PC-9 (cell line): Measurements from ENCODE around the gene SIM2. TPM values are rescaled to one million over a fixed set of nuclear protein-coding genes. Genes with fewer than 3 reads are reported as not detected.

Experiments
- BruUV-seq: library from RNA; stranded (reverse); fragments of 400-500 nt; replicated peaks from 2 replicates; lab custom pipeline; 2021; lab: Mats Ljungman, UMichigan
- CTCF ChIA-PET: fragments of 300-600 bp; sonication (Branson Sonifier 250); formaldehyde crosslinking; loops from one replicate; lab custom pipeline; 2022; ENCODE audit warnings: antibody characterized with exemption; lab: Charles Lee
- POLR2A ChIA-PET: fragments of 300-600 bp; sonication (Branson Sonifier 250); formaldehyde crosslinking; loops from one replicate; lab custom pipeline; 2022; ENCODE audit warnings: antibody characterized with exemption; ENCODE audit not compliant: unreplicated experiment; lab: Charles Lee
- DNase-seq, 2 experiments: peaks; one replicate each; pipeline versions ENCODE4 v3.0.0 to v3.0.0-alpha.2; 2015 to 2022; ENCODE audit warnings: mixed read lengths in 1 of 2
- H2AFZ ChIP-seq: fragments of 200-600 bp; sonication (generic); 2 replicates; pipeline ENCODE4 v1.8.1; 2017; ENCODE audit warnings: antibody characterized with exemption
- H3F3A ChIP-seq: fragments of 200-600 bp; sonication (generic); 2 replicates; pipeline ENCODE4 v1.8.1; 2017; ENCODE audit warnings: antibody characterized with exemption, mild to moderate bottlenecking, low read depth; ENCODE audit not compliant: insufficient read depth
- H3K27ac ChIP-seq: fragments of 200-600 bp; sonication (generic); 2 replicates; pipeline ENCODE4 v1.6.1; 2016; ENCODE audit warnings: mixed run types
- H3K27me3 ChIP-seq: fragments of 200-600 bp; sonication (generic); 2 replicates; pipeline ENCODE4 v1.6.1; 2016; ENCODE audit warnings: low read depth, mixed run types; ENCODE audit not compliant: insufficient read depth
- H3K36me3 ChIP-seq: fragments of 200-600 bp; sonication (generic); 2 replicates; pipeline ENCODE4 v1.6.1; 2016; ENCODE audit warnings: low read depth, mixed run types
- H3K4me1 ChIP-seq: fragments of 200-600 bp; sonication (generic); replicated peaks from 2 replicates; pipeline ENCODE4 v1.6.1; 2016; ENCODE audit warnings: mixed run types; ENCODE audit not compliant: insufficient read depth
- H3K4me2 ChIP-seq: fragments of 200-600 bp; sonication (generic); 2 replicates; pipeline ENCODE4 v1.6.1; 2017; ENCODE audit warnings: mixed run types
- H3K4me3 ChIP-seq: fragments of 200-600 bp; sonication (generic); 2 replicates; pipeline ENCODE4 v1.6.1; 2016; ENCODE audit warnings: mixed run types
- H3K79me2 ChIP-seq: fragments of 200-600 bp; sonication (generic); 2 replicates; pipeline ENCODE4 v1.6.1; 2017; ENCODE audit warnings: low read depth, mixed run types
- H3K9me2 ChIP-seq: fragments of 200-600 bp; sonication (generic); 2 replicates; pipeline ENCODE4 v1.8.1; 2017; ENCODE audit warnings: mild to moderate bottlenecking; ENCODE audit not compliant: insufficient read depth
- H3K9me3 ChIP-seq: fragments of 200-600 bp; sonication (generic); 2 replicates; pipeline ENCODE4 v1.8.1; 2016; ENCODE audit warnings: low read depth; ENCODE audit not compliant: insufficient read depth
- H4K20me1 ChIP-seq: fragments of 200-600 bp; sonication (generic); 2 replicates; pipeline ENCODE4 v1.8.1; 2017; ENCODE audit not compliant: insufficient read depth
- EZH2 ChIP-seq: fragments of 200-600 bp; sonication (generic); IDR thresholded peaks from 2 replicates; pipeline ENCODE4 v1.8.0; 2017; ENCODE audit warnings: antibody characterized with exemption, low read depth
- intact Hi-C: fragments of 100-400 bp; cut with micrococcal nuclease; formaldehyde crosslinking; loops from one replicate; pipeline ENCODE4 v1.10.0; 2022; ENCODE audit not compliant: unreplicated experiment
- total RNA-seq: library from RNA; stranded (reverse); gene quantifications from 2 replicates; pipeline ENCODE4 v1.2.3, GENCODE V29; 2021
- TF ChIP-seq, protein P1 (sequence below): fragments of 200-600 bp; sonication (generic); conservative IDR thresholded peaks from 2 replicates; pipeline ENCODE4 v1.6.1; 2017; ENCODE audit warnings: mixed run types, antibody characterized with exemption, mild to moderate bottlenecking, moderate library complexity

SIM2 gene
- total RNA-seq, 1 experiment from 2014 or later = 18.5 TPM

DNA sequence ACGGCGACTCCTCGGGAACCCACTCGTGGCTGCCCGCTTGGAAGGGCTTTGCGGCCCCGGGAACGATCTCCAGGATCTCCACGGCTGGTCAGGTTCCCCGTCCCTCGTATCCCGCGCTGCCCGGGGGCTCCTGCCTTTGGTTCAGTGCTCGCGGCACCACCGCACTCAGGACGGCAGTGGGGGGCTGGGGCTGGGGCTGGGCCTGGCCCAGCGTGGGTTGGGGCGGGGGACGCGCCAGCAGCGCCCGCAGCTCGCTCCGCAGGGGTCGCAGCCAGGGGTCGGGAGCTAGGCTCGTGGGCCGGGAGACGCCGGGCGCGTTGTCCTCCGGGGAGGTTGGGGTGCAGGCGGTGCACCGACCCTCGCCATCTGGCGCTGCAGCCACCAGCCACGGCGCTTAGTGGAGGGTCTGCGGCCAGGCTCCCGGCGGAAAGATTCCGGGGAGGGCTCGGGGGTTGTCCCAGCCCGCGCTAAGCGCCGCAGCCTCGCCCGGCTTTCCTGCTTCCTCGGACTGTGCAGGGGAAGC lies 8.9 kb downstream of the SIM2 start:
- H3K27me3 ChIP-seq = no peaks in the 10 kb centered on the region
- ChIA-PET POLR2A (no interaction called here), CTCF (no interaction called here)
- H3F3A ChIP-seq = no peaks in the 10 kb centered on the region
- no peak overlapping the region for H3K4me3 ChIP-seq
- no peak overlapping the region for H2AFZ ChIP-seq
- peaks cover 5% of the 10 kb centered on the region; the same call in 1 of the 2 replicates for H3K36me3 ChIP-seq
- no peak overlapping the region for H3K4me2 ChIP-seq
- H3K79me2 ChIP-seq = peaks cover 88% of the 10 kb centered on the region
- H3K9me2 ChIP-seq = no peaks in the 10 kb centered on the region
- TF ChIP-seq, protein P1, sequence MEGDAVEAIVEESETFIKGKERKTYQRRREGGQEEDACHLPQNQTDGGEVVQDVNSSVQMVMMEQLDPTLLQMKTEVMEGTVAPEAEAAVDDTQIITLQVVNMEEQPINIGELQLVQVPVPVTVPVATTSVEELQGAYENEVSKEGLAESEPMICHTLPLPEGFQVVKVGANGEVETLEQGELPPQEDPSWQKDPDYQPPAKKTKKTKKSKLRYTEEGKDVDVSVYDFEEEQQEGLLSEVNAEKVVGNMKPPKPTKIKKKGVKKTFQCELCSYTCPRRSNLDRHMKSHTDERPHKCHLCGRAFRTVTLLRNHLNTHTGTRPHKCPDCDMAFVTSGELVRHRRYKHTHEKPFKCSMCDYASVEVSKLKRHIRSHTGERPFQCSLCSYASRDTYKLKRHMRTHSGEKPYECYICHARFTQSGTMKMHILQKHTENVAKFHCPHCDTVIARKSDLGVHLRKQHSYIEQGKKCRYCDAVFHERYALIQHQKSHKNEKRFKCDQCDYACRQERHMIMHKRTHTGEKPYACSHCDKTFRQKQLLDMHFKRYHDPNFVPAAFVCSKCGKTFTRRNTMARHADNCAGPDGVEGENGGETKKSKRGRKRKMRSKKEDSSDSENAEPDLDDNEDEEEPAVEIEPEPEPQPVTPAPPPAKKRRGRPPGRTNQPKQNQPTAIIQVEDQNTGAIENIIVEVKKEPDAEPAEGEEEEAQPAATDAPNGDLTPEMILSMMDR = no peak
- TF ChIP-seq EZH2 = no peak
- no peak for DNase-seq
- 0 out of 2 replicates have a peak, but pooled peaks cover 7% of the 10 kb centered on the region for H3K4me1 ChIP-seq
- no peaks in the 10 kb centered on the region for H3K9me3 ChIP-seq
- H4K20me1 ChIP-seq = peaks cover 27% of the 10 kb centered on the region
- BruUV-seq = no TSS peak
- H3K27ac ChIP-seq = no peak overlapping the region
- intact Hi-C loops = no loop called here

DNA sequence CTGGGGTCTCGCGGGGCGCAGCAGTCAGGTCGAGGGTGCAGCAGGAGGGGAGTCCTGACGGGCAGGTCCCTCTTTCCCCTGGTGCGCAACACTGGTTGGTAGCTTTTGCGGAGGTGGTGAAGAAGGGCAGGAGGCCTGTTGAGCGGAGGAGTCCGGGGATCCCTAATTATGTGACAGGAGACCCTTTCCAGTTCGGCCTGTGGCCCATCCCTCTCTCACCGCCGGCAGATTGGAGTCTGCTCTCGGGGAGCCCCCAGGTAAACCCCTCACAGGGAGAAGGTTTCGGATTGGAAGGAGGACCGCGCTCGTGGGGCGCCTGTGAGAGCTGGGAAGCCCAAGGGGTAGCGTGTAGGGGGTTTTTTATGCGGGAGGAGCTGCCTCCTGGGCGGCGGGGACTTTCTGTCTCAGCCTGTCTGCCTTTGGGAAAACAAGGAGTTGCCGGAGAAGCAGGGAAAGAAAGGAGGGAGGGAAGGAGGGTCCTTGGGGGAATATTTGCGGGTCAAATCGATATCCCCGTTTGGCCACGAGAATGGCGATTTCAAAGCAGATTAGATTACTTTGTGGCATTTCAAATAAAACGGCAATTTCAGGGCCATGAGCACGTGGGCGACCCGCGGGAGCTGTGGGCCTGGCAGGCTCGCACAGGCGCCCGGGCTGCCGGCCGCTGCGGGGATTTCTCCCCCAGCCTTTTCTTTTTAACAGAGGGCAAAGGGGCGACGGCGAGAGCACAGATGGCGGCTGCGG lies 9.5 kb downstream of the SIM2 start:
- intact Hi-C loops = no loop called here
- H3K27me3 ChIP-seq = no peaks in the 10 kb centered on the region

DNA sequence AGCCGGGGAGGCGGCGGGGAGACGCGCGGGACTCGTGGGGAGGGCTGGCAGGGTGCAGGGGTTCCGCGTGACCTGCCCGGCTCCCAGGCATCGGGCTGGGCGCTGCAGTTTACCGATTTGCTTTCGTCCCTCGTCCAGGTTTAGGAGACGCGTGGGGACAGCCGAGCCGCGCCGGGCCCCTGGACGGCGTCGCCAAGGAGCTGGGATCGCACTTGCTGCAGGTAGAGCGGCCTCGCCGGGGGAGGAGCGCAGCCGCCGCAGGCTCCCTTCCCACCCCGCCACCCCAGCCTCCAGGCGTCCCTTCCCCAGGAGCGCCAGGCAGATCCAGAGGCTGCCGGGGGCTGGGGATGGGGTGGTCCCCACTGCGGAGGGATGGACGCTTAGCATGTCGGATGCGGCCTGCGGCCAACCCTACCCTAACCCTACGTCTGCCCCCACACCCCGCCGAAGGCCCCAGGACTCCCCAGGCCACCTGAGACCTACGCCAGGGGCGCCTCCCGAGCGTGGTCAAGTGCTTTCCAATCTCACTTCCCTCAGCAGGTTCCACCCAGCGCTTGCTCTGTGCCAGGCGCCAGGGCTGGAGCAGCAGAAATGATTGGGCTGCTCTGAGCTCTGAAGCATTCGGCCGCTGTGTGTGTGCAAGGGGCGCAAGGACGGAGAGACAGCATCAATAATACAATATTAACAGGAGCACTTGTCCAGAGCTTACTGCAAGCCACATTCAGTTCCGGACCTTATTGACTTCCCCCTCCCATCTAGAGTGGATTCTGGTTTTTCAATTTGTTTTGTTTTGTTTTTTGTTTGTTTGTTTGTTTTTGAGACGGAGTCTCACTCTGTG lies 10.3 kb downstream of the SIM2 start:
- TF ChIP-seq EZH2 = no peak
- TF ChIP-seq, protein P1 = no peak
- H3K4me3 ChIP-seq = no peak overlapping the region
- H3K4me2 ChIP-seq = no peak overlapping the region
- H2AFZ ChIP-seq = no peak overlapping the region
- no peaks in the 10 kb centered on the region for H3K9me2 ChIP-seq
- peaks cover 5% of the 10 kb centered on the region; the same call in 1 of the 2 replicates for H3K36me3 ChIP-seq
- intact Hi-C loops = no loop called here
- no TSS peak for BruUV-seq
- H3K27me3 ChIP-seq = no peaks in the 10 kb centered on the region
- ChIA-PET POLR2A (no interaction called here), CTCF (no interaction called here)
- H3K79me2 ChIP-seq = peaks cover 82% of the 10 kb centered on the region
- no peak for DNase-seq
- H3K9me3 ChIP-seq = no peaks in the 10 kb centered on the region
- H3F3A ChIP-seq = no peaks in the 10 kb centered on the region
- H4K20me1 ChIP-seq = peaks cover 19% of the 10 kb centered on the region
- H3K27ac ChIP-seq = no peak overlapping the region
- H3K4me1 ChIP-seq = no peaks in the 10 kb centered on the region

More for the DNA sequence above, 9.5 kb downstream of the SIM2 start:
- Histone ChIP-seq H3K9me2 (no peaks in the 10 kb centered on the region), H3K9me3 (no peaks in the 10 kb centered on the region), H3K4me2 (no peak overlapping the region), H3K79me2 (peaks cover 86% of the 10 kb centered on the region), H3K36me3 (peaks cover 5% of the 10 kb centered on the region; the same call in 1 of the 2 replicates), H3K4me1 (0 out of 2 replicates have a peak, but pooled peaks cover under 1% of the 10 kb centered on the region), H2AFZ (no peak overlapping the region), H3K4me3 (no peak overlapping the region), H3F3A (no peaks in the 10 kb centered on the region), H3K27ac (no peak overlapping the region), H4K20me1 (peaks cover 21% of the 10 kb centered on the region)
- POLR2A ChIA-PET = no interaction called here
- no peak for DNase-seq
- no TSS peak for BruUV-seq
- CTCF ChIA-PET = no interaction called here
- no peak for TF ChIP-seq EZH2
- TF ChIP-seq, protein P1 = no peak
